B cell (primary cell): ENCODE data around the gene FGFR2.

Source experiments
- EZH2 ChIP-seq: IDR thresholded peaks from 2 replicates; pipeline ENCODE4 v1.6.1; 2012; ENCODE audit warnings: borderline replicate concordance, low read depth, mild to moderate bottlenecking, moderate library complexity, low read length; ENCODE audit not compliant: insufficient read depth, poor library complexity, severe bottlenecking
- TF ChIP-seq, protein P1 (sequence below): fragments of 200-600 bp; IDR thresholded peaks from one replicate; pipeline ENCODE4 v1.8.0; 2022; ENCODE audit warnings: antibody characterized with exemption, mild to moderate bottlenecking

DNA sequence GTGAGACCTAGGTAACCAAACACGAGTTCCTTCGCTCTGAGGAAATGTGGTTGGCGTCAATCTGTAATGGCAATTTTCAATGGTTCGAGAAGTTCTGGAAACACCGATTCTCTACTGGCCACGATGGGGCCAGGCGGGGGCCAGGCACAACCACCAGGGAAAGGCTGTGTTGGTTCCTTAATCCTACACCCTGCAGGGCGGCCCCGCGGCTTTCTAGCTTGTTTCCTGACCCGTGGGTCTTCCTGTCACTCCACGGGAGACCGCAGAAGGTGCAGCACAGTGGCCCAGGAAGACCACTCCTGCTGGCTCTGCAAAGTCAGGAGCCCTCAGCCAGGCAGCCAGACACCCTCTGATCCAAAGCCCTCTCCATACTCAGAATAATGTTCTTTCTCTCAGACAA, 113.4 kb downstream of the FGFR2 start:
- TF ChIP-seq, protein P1, sequence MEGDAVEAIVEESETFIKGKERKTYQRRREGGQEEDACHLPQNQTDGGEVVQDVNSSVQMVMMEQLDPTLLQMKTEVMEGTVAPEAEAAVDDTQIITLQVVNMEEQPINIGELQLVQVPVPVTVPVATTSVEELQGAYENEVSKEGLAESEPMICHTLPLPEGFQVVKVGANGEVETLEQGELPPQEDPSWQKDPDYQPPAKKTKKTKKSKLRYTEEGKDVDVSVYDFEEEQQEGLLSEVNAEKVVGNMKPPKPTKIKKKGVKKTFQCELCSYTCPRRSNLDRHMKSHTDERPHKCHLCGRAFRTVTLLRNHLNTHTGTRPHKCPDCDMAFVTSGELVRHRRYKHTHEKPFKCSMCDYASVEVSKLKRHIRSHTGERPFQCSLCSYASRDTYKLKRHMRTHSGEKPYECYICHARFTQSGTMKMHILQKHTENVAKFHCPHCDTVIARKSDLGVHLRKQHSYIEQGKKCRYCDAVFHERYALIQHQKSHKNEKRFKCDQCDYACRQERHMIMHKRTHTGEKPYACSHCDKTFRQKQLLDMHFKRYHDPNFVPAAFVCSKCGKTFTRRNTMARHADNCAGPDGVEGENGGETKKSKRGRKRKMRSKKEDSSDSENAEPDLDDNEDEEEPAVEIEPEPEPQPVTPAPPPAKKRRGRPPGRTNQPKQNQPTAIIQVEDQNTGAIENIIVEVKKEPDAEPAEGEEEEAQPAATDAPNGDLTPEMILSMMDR = no peak
- TF ChIP-seq EZH2 = no peak
